H9 (cell line): ENCODE measurements around the gene ERFE. TPM values are rescaled to one million over a fixed set of nuclear protein-coding genes. Genes with fewer than 3 reads are reported as not detected.

Experiments
- DNase-seq: peaks from one replicate; pipeline ENCODE4 v3.0.0-alpha.2; 2017
- H2AFZ ChIP-seq: one replicate; pipeline ENCODE4 v1.6.1; 2013; ENCODE audit warnings: mild to moderate bottlenecking, low read length, control low read depth, moderate library complexity
- H2AK5ac ChIP-seq: 2 replicates; pipeline ENCODE4 v1.6.1; 2013; ENCODE audit warnings: low read length, control low read depth, mixed read lengths; ENCODE audit not compliant: insufficient read length
- H2BK120ac ChIP-seq: one replicate; pipeline ENCODE4 v1.6.1; 2013; ENCODE audit warnings: low read depth, mild to moderate bottlenecking, low read length, control low read depth, inconsistent platforms; ENCODE audit not compliant: poor library complexity, severe bottlenecking
- H2BK12ac ChIP-seq: 2 replicates; pipeline ENCODE4 v1.6.1; 2013; ENCODE audit warnings: low read length, control low read depth, mixed read lengths, low read depth; ENCODE audit not compliant: insufficient read length
- H2BK15ac ChIP-seq: 2 replicates; pipeline ENCODE4 v1.6.1; 2013; ENCODE audit warnings: low read depth, low read length, control low read depth
- H2BK20ac ChIP-seq: one replicate; pipeline ENCODE4 v1.6.1; 2013; ENCODE audit warnings: low read depth, mild to moderate bottlenecking, low read length, control low read depth, inconsistent platforms; ENCODE audit not compliant: poor library complexity, severe bottlenecking
- H2BK5ac ChIP-seq: 2 replicates; pipeline ENCODE4 v1.6.1; 2013; ENCODE audit warnings: low read length, control low read depth, mixed read lengths; ENCODE audit not compliant: insufficient read length
- H3K14ac ChIP-seq: 2 replicates; pipeline ENCODE4 v1.6.1; 2013; ENCODE audit warnings: low read length, control low read depth; ENCODE audit not compliant: insufficient read depth
- H3K18ac ChIP-seq: 2 replicates; pipeline ENCODE4 v1.6.1; 2013; ENCODE audit warnings: low read depth, mild to moderate bottlenecking, mixed read lengths, low read length, control low read depth; ENCODE audit not compliant: insufficient read length
- H3K23ac ChIP-seq: 2 replicates; pipeline ENCODE4 v1.6.1; 2013; ENCODE audit warnings: low read length, control low read depth, mixed read lengths, low read depth; ENCODE audit not compliant: insufficient read length
- H3K23me2 ChIP-seq: 2 replicates; pipeline ENCODE4 v1.6.1; 2013; ENCODE audit warnings: low read depth, mild to moderate bottlenecking, mixed read lengths, low read length, control low read depth; ENCODE audit not compliant: insufficient read length, poor library complexity, severe bottlenecking
- H3K27ac ChIP-seq: 2 replicates; pipeline ENCODE4 v1.5.1; 2013; ENCODE audit warnings: low read length, control low read depth, mixed read lengths, low read depth; ENCODE audit not compliant: insufficient read length
- H3K27me3 ChIP-seq: 2 replicates; pipeline ENCODE4 v1.6.1; 2013; ENCODE audit warnings: low read length, control low read depth, inconsistent platforms; ENCODE audit not compliant: insufficient read depth
- H3K4ac ChIP-seq: 2 replicates; pipeline ENCODE4 v1.6.1; 2013; ENCODE audit warnings: low read depth, mild to moderate bottlenecking, control low read depth, inconsistent platforms, low read length, moderate library complexity
- H3K4me1 ChIP-seq: 2 replicates; pipeline ENCODE4 v1.6.1; 2013; ENCODE audit warnings: low read length, control low read depth, inconsistent platforms; ENCODE audit not compliant: insufficient read depth
- H3K4me2 ChIP-seq: 2 replicates; pipeline ENCODE4 v1.6.1; 2013; ENCODE audit warnings: low read length, control low read depth, mixed read lengths; ENCODE audit not compliant: insufficient read length, insufficient read depth
- H3K56ac ChIP-seq: 2 replicates; pipeline ENCODE4 v1.6.1; 2013; ENCODE audit warnings: low read depth, mild to moderate bottlenecking, mixed read lengths, low read length, control low read depth; ENCODE audit not compliant: insufficient read length
- H3K79me1 ChIP-seq: 2 replicates; pipeline ENCODE4 v1.6.1; 2013; ENCODE audit warnings: low read depth, mild to moderate bottlenecking, moderate library complexity, low read length, control low read depth, inconsistent platforms; ENCODE audit not compliant: insufficient read depth, poor library complexity, severe bottlenecking
- H3K79me2 ChIP-seq: 2 replicates; pipeline ENCODE4 v1.6.1; 2013; ENCODE audit warnings: low read length, control low read depth, inconsistent platforms; ENCODE audit not compliant: insufficient read depth
- H3K9ac ChIP-seq: 2 replicates; pipeline ENCODE4 v1.6.1; 2013; ENCODE audit warnings: low read length, control low read depth, mixed read lengths; ENCODE audit not compliant: insufficient read length; ENCODE audit errors: extremely low read depth
- H3K9me3 ChIP-seq: one replicate; pipeline ENCODE4 v1.6.1; 2013; ENCODE audit warnings: low read depth, low read length, inconsistent platforms; ENCODE audit not compliant: control insufficient read depth
- H3T11ph ChIP-seq: one replicate; pipeline ENCODE4 v1.6.1; 2013; ENCODE audit warnings: mild to moderate bottlenecking, low read length, control low read depth, inconsistent platforms
- H4K20me1 ChIP-seq: one replicate; pipeline ENCODE4 v1.6.1; 2013; ENCODE audit not compliant: control insufficient read depth, insufficient read length, insufficient read depth
- H4K5ac ChIP-seq: 2 replicates; pipeline ENCODE4 v1.6.1; 2013; ENCODE audit warnings: low read depth, mild to moderate bottlenecking, mixed read lengths, low read length, control low read depth; ENCODE audit not compliant: insufficient read length
- H4K8ac ChIP-seq: replicated peaks from 2 replicates; pipeline ENCODE4 v1.6.1; 2013; ENCODE audit warnings: low read length, control low read depth, mixed read lengths, low read depth; ENCODE audit not compliant: insufficient read length
- H4K91ac ChIP-seq: 2 replicates; pipeline ENCODE4 v1.6.1; 2013; ENCODE audit warnings: low read depth, mild to moderate bottlenecking, moderate library complexity, mixed read lengths, low read length, control low read depth; ENCODE audit not compliant: insufficient read length
- H3K27ac Mint-ChIP-seq, 3 experiments: 2 replicates in 2 of 3; 3 replicates in 1 of 3; pipeline ENCODE4 v1.8.0; 2020 to 2021; ENCODE audit warnings: mixed read lengths in 3 of 3, mild to moderate bottlenecking in 1 of 3, moderate library complexity in 1 of 3
- H3K27me3 Mint-ChIP-seq: 2 replicates; pipeline ENCODE4 v1.8.0; 2021; ENCODE audit warnings: low read depth, mild to moderate bottlenecking, moderate library complexity, mixed read lengths
- H3K36me3 Mint-ChIP-seq, 3 experiments: 2 replicates in 2 of 3; 3 replicates in 1 of 3; pipeline ENCODE4 v1.8.0; 2020 to 2021; ENCODE audit warnings: low read depth in 3 of 3, mixed read lengths in 3 of 3; ENCODE audit not compliant: insufficient read depth in 1 of 3
- H3K4me1 Mint-ChIP-seq, 2 experiments: 2 replicates each; pipeline ENCODE4 v1.8.0; 2020; ENCODE audit warnings: mixed read lengths in 2 of 2
- H3K4me3 Mint-ChIP-seq, 2 experiments: 2 replicates in 1 of 2; 3 replicates in 1 of 2; pipeline ENCODE4 v1.8.0; 2020 to 2021; ENCODE audit warnings: mild to moderate bottlenecking in 2 of 2, mixed read lengths in 2 of 2, moderate library complexity in 1 of 2
- H3K9me3 Mint-ChIP-seq, 2 experiments: 2 replicates in 1 of 2; 3 replicates in 1 of 2; pipeline ENCODE4 v1.8.0; 2020; ENCODE audit warnings: mild to moderate bottlenecking in 2 of 2, mixed read lengths in 2 of 2, moderate library complexity in 1 of 2
- CTCF ChIP-seq: fragments of 200-600 bp; sonication (generic); conservative IDR thresholded peaks from 3 replicates; pipeline ENCODE4 v1.8.0; 2021; ENCODE audit warnings: antibody characterized with exemption, mild to moderate bottlenecking
- WGBS: extraction: QIAGEN DNeasy Blood & Tissue Kit; methylation state at CpG from one replicate; pipeline ENCODE4 v1.1.7; 2013; ENCODE audit warnings: missing lambda C conversion rate, low lambda C conversion rate, mixed read lengths; ENCODE audit not compliant: insufficient read length; ENCODE audit errors: extremely low coverage; 5-methylcytosine and 5-hydroxymethylcytosine counted together
- total RNA-seq: library from RNA; stranded (reverse); gene quantifications from 2 replicates; pipeline ENCODE4 v1.2.1, GENCODE V29; 2021

The ERFE gene
- total RNA-seq, 1 experiment from 2014 or later, result 2.1 TPM

DNA sequence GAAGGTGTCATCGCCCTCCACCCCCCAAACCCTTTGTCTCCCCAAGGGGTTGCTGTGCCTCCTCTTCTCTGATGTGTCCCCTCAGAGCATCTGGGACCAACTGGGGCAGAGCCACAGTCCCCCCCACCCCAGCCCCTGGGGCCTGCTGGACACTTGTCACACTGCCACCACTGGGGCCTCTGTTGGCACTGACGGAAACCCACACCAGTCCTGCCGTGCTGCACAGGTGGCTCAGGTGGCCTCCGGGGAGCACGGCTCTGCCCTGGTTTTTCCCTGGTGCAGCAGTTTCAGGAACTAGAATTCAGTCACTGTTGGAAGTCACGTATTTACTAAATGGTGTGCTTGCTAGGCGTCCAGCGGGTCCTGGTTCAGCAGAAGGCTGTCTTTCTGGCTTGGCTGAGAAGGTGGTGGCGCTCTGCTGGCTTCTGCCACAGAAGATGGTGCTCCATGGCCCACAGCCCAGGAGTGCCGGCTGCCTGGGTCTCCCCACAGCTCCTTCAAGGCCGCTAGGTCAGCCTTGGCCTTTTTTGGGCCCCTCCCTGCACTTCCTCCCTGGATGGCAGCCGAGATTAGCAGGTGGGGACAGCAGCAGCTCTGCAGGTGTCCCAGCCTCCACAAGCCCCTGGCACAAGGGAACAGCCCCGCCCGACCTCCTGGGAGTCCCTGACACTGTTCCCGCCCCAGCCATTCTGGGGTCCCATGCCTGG, 38.9 kb upstream of the ERFE start:
- Histone ChIP-seq H3K14ac (no peak overlapping the region; the same call in 1 of the 2 replicates), H4K5ac (no peak overlapping the region), H3K79me1 (no peaks in the 10 kb centered on the region), H2AK5ac (no peak overlapping the region), H3K27ac (no peak overlapping the region), H2BK5ac (no peak overlapping the region), H3K79me2 (no peaks in the 10 kb centered on the region), H3K23me2 (peaks cover under 1% of the 10 kb centered on the region), H2BK15ac (no peak overlapping the region), H2BK20ac (no peak overlapping the region), H3K18ac (no peak overlapping the region), H3K56ac (no peak overlapping the region), H3K23ac (no peak overlapping the region), H2BK120ac (no peak overlapping the region), H3K4me1 (no peaks in the 10 kb centered on the region), H2AFZ (no peak overlapping the region), H4K91ac (no peak overlapping the region), H3K27me3 (no peaks in the 10 kb centered on the region), H3K4me2 (no peak overlapping the region), H3T11ph (no peak overlapping the region), H4K20me1 (no peaks in the 10 kb centered on the region), H4K8ac (no peak overlapping the region), H3K9me3 (no peaks in the 10 kb centered on the region), H3K9ac (no peak overlapping the region), H2BK12ac (no peak overlapping the region), H3K4ac (no peak overlapping the region)
- Mint-ChIP-seq H3K4me1 (no peaks in the 10 kb centered on the region), H3K27me3 (peaks cover 9% of the 10 kb centered on the region), H3K9me3 (peaks cover 2 to 11% of the 10 kb centered on the region in 2 experiments; a peak in 4 of 5 replicates), H3K36me3 (no peaks in the 10 kb centered on the region; a peak in 1 of 7 replicates), H3K27ac (no peak overlapping the region), H3K4me3 (no peak overlapping the region)
- no peak for TF ChIP-seq CTCF
- DNase-seq, result no peak
- WGBS, result no CpG with 5 or more reads among the region's 15 CpGs
